ENCODE data around the gene FBXO30.

- no peak for TF ChIP-seq POLR2A (IDR thresholded peaks at IDR 0.05; ENCODE audit: low read length)
- TF ChIP-seq GATA1 (IDR thresholded peaks at IDR 0.05; ENCODE audit: low read depth, low read length) = no peak
These were observed 8.8 kb upstream of the FBXO30 start for GRCh38 chr6:145823328-145823944.
